Inflammatory macrophage treated with lipopolysaccharide for 4 hours (primary cell): ENCODE measurements around the gene B3GLCT.

Experiments used
- DNase-seq: peaks from one replicate; pipeline ENCODE4 v3.0.0-alpha.2; 2020

The B3GLCT gene

GRCh38 chr13:31224963-31225559 lies 25.3 kb downstream of the B3GLCT start:
- DNase-seq = no peak

DNA sequence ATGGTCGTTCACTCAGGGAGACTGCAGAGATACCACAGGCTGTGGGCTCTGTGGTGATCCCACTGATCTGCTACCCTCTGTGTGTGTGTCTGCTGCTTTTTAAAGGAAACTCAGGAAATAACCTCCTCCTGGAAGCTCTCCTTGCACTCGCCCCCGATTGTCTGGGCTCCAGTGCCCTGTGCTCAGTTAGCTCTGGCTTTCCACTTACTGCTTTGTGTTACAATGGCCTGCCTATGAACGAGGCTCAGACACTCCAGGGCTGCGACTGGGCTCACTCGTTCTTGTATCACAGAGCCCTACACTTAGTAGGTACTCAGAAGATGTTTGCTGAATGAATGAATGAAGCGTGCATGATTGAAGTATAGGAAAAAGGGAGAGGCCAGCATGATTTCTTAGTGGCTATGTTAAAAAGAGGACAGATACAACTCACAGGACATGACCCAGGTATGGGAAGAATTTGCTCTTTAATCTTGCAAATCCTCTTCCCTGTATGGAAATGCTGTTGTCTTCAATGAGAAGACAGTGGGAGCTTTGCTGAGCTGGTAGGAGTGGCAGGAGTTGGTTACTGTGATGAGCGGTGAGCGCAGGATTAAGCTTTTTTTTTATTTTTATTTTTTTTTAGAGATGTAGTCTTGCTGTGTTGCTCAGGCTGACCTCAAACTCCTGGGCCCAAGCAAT lies 26.4 kb downstream of the B3GLCT start:
- no peak for DNase-seq

DNA sequence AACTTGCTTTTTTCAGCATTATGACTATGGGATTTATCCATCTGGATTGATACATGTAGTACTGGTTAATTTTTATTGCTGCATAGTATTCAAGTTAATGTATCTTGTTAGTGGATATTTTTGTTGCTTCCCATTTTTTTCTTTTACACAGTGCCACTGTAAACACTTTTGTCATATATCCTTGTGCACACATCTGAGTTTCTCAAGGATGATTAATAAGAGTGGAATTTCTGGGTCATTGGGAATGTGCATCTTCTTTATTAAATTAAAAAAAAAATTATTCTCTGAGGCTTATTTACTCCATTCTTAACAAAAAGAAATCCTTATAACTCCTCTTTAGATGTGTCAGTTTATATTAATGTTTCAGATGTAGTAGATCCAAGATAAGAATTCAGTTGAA lies 27.3 kb downstream of the B3GLCT start:
- DNase-seq = no peak

DNA sequence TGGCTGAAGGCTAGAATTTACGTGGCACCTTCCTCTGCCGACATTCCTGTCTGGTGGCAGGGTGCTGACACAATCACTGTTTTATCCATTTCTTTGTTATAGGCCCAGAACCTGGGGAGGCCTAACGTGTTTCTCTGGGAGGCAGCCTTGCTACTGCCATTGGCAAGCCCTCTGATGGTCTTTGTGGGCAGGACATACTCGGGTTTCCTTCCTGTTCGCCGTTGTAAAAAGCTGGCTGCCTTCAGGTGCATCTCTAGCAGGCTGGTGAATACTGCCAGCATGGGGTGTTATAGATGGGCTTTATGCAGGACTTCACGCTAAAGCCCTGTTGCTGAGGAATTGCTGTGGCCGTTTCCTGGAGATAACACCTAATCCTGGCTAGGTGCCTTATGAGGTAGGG lies 28.1 kb downstream of the B3GLCT start:
- DNase-seq = no peak

DNA sequence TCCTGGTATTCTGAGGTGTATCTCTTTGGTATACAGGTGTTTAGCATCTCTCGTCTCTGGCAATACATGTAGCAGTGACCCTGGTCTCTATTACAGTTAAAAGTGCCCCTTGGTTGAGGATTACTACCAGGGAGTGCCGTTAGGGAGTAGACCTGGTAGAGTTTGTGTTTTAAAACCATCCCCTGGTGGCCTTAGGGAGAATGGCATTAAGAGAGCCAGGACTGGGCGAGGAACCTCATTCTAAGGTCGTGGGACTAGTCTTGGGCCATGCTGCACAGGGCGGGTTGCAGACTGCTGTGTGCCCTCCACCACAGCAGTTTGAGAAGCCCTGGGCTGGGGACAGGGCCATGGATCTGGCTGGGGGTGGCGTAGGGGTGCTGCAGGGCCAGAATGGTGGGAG lies 35.0 kb downstream of the B3GLCT start:
- DNase-seq = no peak

DNA sequence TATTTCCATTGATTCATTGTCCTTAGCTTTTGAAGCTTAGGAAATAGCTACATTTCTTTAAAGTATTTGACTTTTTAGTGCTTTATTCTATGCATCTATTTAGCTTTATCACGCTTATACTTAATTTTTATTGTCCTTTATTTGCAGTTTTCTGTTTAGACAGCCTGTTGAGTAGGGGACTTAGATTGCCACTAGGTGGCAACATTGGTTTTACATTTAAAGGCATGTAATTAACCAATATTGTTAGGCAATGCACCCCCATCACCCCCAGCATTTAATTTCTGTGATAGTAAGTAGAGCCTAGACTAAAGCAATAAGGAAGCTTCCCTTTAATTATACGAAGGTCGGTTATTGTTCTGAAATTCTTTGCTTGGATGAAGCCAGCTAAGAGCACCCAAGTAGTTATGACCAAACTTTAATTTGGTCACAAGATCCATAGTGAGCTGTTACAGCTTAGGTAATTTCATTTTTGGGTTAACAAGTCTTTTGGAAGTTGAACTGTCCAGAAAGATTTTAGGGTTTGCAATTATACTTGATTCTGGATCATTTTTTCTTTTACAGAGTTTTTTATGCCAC lies 36.5 kb downstream of the B3GLCT start:
- peak; percentile 53 for DNase-seq

DNA sequence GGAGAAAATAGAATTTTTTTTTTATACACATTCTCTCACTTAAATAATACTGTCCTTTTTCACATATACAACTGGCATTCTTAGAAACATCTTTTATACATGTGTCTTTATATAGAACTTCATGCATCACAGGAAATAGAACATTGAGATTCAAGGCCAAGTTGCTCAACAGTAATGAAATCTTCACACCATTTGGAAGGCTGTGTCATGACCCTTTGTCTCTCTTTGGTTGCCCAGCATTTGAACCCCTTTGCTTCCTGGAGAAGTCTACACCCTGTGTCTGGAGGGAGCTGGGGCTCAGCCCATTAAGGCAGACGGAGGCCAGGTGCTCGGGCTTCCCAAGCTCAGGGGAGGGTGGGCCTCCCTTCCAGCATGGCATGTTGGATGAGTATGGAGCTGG lies 41.1 kb downstream of the B3GLCT start:
- no peak for DNase-seq

DNA sequence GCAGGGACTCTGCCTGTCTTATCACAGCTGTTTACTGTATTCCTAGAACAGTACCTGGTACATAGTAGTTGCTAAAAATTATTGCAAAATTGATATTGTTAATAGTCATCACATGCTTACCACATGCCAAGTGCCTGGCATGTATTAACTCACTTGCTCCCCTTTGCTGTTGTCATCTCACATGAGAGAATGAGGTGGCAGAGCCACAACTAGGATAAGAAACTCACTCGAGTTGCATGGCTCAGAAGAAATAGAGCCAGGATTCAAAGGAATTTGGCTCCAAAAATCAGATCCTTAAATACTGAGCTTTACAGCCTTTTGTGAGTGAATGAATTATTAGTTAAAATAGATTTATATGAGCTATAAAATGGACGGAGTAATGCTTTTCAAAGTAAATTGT lies 42.6 kb downstream of the B3GLCT start:
- DNase-seq = no peak

DNA sequence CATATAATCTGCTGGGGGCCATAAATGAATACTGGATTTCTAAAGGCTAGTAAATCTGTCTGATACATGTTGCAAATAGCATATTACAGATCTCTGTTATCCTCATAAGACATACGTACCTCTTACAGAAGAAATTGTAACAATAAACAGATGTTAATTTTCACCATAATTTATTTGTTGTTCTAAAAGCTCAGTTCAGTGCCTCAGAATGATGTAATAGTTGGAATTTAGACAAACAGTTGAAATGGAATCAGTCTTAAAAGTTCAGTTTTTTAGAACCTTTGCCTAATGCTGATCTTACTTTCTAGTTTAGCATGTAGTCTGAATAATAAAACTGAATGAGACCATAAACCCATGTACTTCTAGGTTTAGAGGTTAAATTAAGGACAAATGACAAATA lies 43.1 kb downstream of the B3GLCT start:
- DNase-seq = no peak

DNA sequence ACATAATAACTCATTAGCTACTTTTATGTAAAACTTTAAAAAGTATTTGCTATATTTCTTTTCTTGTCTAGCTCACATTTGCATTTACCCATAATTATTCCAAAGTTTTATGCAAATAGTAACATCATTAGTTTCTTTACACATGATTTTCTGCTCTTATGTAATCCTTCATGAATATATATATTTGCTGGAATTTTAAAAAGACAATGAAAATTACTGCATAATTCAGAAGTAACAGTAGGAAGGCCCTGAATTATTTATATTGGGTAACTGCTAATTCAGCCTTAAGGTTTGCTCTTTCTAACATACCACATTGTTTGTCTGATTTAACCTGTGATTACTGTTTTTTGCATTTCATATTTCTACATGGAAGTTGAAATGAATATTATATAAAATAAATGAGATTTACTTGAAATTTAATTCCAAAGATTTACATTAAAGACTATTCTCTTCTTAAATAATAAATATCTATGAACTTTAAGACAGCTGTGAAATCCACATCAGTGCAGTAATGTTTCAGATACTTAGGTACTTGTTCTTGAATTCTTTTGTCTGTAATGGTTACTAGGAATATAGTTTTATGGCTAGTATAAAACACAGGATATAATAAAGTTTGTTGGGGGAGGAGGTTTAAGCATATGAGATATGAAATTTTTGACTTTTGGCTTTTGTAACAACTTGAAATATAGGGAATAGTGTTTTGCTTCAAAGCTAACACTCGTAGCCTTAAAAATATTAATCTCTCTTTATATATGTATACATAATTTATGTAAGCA lies 46.0 kb downstream of the B3GLCT start:
- no peak for DNase-seq

- DNase-seq = no peak
Measured at GRCh38 chr13:31246918-31247317, 47.1 kb downstream of the B3GLCT start.

DNA sequence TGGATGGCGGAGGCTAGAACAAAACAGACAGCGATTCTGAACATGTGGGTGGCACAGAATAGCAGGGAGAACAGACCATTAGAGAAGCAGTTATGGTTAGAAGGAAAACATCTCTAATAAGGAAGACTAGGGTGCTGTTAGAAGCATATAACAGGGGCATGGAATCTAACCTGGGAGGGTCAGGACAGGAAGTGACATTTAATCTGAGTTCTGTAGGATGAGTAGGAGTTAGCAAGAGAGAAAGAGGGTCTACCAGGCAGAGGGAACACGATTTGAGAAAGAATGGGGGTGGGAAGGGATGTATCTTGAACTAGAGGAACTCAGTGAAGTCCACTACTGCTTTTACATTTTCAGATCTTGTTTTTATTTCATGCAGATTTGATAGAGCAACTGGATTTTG lies 48.6 kb downstream of the B3GLCT start:
- DNase-seq = no peak

- no peak for DNase-seq
Measured at GRCh38 chr13:31248965-31249539, 49.3 kb downstream of the B3GLCT start.

GRCh38 chr13:31250435-31250834 lies 50.7 kb downstream of the B3GLCT start:
- no peak for DNase-seq

DNA sequence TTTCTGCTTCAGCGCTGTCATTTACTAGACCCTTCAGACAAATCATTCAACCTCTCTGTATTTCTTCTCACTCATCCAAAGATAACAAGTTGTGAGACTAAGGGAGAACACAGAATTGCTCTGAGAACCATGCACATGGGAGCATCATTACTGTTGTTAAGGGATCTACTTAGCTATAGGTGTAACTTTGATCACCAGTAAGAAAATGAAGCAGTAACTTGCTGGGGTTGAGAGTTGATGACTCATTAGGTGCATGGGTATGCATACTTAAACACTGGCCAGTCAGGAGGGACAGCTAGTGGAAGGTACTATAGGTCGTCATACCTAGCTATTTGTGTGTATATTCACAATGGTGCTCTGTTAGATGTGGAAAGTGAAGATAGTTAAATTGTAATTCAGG lies 61.5 kb downstream of the B3GLCT start:
- no peak for DNase-seq

DNA sequence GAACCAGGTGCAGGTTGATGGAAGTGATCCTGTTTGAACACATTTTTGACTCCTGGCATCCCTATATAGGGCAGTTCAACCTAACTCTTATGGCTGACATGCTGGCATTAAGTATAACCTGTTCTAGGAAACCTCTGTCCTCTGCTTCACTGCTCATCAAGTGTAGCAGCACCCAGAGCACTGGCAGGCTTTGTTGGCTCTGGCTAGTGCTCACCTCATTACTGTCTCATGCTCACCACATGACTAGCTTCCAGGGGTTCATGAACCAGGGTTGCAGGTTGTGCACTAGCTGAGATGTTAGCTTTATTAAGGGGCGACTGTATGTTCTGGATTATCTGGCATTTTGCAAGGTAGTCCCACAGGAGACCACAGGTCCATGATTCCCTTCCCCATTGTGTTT lies 63.6 kb downstream of the B3GLCT start:
- DNase-seq = no peak

DNA sequence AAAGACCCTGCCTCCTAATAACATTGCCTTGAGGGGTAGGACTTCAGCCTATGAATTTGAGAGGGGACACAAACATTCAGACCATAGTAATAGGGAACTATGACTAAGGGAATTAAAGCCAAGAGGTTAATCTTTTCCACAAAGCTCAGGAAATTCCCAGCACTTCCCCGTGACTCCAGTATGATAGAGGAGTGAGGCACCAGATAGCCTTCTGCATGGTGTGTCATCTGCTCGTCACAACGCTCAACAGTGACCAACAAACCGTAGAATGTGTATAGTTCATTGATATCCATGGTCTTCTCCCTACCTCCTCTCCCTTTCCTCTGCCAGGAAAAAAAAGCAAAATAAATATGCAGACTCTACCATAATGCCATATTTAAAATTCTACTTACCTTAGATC lies 64.4 kb downstream of the B3GLCT start:
- no peak for DNase-seq

- DNase-seq = no peak
Measured at GRCh38 chr13:31267126-31267784, 67.5 kb downstream of the B3GLCT start.

GRCh38 chr13:31274390-31274789 lies 74.6 kb downstream of the B3GLCT start:
- DNase-seq = no peak

DNA sequence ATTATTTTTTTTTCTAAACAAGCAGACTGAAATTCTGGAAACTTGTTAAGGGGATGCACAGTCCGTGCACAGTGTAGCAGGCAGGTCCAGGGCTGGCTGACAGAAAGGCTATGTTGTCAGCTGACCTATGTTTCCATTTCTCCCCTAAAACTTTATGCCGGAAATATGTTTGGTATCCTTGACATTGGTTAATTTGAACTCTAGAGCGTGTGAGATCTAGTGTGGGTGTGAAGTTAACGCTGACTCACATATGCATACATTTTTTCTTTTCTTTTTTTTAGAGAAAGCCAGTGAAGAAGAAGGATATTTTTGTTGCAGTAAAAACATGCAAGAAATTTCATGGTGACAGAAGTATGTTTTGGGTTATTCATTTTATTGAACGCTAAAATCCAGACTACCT lies 76.6 kb downstream of the B3GLCT start:
- no peak for DNase-seq

DNA sequence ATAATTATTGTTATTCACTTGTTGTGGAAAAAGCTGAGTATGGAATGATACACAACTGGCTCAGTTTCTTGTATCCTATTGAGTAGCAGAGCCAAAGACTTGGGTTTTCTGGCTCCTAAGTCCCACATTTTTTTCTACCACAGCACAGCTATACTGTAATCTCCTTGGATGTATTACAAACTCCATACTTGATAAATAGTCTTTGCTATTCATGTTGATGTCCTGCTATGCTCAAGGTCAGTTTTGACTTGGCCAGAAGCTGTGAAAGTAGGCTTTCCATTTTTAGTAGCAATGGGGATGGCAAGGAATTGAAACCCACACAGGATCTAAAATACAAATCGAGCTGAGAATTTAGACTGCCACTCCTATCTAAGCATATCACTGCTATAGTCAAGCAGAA lies 79.1 kb downstream of the B3GLCT start:
- DNase-seq = no peak

DNA sequence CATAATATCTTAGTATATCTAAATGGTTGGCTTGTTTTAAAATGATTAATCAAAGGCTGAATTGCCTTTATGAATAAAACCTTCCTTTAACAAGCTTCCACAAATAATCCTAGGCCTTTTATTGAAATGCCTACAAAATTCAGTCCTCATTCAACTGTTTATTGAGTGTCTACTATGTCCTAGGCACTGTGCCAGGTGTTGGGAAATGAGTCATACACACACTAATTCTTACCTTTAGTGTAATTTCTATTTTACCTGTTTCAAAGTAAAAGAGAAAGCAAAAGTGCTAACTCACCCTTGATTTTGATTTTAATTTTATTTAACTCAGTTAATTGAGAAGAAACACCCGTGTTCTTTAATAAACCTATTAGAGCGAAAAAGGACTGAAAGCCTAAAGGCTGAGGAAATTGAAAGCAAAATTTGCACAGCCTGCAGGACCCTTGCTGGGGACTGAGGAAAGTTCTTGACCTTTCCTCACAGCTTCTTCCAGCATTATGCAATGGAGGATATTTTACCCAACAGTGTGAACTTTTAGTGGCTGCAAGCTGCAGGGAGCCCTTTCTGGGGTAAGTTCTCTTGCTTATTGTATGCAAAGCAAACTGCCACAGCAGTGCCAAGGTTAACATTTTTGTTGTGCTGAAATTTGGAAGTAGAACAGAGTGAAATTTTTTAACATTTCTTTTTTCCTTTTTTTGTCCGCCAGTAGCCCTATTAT lies 83.1 kb downstream of the B3GLCT start:
- DNase-seq = peak; percentile 9
